Testis (tissue), 2 donors: ENCODE results near the gene SNRPA.

Experiments
- POLR2A ChIP-seq: fragments of 450-650 bp; IDR thresholded peaks from one replicate; pipeline ENCODE4 v1.6.1; 2017; ENCODE audit warnings: antibody characterized with exemption, mild to moderate bottlenecking, moderate library complexity
- TF ChIP-seq, protein P1 (sequence below), 3 experiments: fragments of 450-650 bp in 2 of 3; fragments of 200-600 bp in 1 of 3; sonication (generic) in 1 of 3; IDR thresholded peaks; one replicate each; pipeline ENCODE4 v1.5.1; 2016 to 2019; ENCODE audit warnings: antibody characterized with exemption in 3 of 3, mild to moderate bottlenecking in 2 of 3, moderate library complexity in 1 of 3

DNA sequence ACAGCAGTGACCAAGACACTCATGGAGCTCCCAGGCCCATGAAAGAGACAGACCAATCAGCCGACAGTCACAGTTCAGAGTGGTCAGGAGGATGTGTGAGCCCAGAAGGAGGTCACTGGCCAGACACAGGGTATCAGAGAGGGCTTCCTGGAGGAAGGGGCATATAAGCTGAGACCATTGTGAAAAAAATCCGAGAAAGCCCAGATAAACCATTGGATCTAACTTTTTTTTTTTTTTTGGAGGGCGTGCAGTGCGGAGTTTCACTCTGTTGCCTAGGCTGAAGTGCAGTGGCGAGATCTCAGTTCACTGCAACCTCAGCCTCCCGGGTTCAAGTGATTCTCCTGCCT is 29.9 kb upstream of the SNRPA start:
- TF ChIP-seq, protein P1, sequence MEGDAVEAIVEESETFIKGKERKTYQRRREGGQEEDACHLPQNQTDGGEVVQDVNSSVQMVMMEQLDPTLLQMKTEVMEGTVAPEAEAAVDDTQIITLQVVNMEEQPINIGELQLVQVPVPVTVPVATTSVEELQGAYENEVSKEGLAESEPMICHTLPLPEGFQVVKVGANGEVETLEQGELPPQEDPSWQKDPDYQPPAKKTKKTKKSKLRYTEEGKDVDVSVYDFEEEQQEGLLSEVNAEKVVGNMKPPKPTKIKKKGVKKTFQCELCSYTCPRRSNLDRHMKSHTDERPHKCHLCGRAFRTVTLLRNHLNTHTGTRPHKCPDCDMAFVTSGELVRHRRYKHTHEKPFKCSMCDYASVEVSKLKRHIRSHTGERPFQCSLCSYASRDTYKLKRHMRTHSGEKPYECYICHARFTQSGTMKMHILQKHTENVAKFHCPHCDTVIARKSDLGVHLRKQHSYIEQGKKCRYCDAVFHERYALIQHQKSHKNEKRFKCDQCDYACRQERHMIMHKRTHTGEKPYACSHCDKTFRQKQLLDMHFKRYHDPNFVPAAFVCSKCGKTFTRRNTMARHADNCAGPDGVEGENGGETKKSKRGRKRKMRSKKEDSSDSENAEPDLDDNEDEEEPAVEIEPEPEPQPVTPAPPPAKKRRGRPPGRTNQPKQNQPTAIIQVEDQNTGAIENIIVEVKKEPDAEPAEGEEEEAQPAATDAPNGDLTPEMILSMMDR (IDR thresholded peaks at IDR 0.05): no peak
- no peak for TF ChIP-seq POLR2A
